B cell (primary cell): ENCODE data around the gene EFCAB7. TPM values are rescaled to one million over a fixed set of nuclear protein-coding genes. Genes with fewer than 3 reads are reported as not detected.

Experiments used
- ATAC-seq: fragments of 200-7000 bp; cut with Tn5 transposase; one replicate; pipeline ENCODE4 v1.10.0; 2021; ENCODE audit warnings: low read depth, mild to moderate bottlenecking, moderate number of reproducible peaks, moderate library complexity
- CTCF ChIA-PET: fragments of 350-600 bp; sonication (Branson Sonifier 250); formaldehyde crosslinking; loops from one replicate; lab custom pipeline; 2021; ENCODE audit warnings: antibody characterized with exemption, inconsistent platforms; lab: Charles Lee
- POLR2A ChIA-PET: fragments of 350-600 bp; sonication (Branson Sonifier 250); formaldehyde crosslinking; loops from one replicate; lab custom pipeline; 2021; ENCODE audit warnings: antibody characterized with exemption; lab: Charles Lee
- DNase-seq: peaks from one replicate; pipeline ENCODE4 v3.0.0; 2013
- H2AFZ ChIP-seq: 2 replicates; pipeline ENCODE4 v1.6.1; 2012; ENCODE audit warnings: mild to moderate bottlenecking, low read depth, low read length; ENCODE audit not compliant: insufficient read depth, poor library complexity, severe bottlenecking
- H3K27ac ChIP-seq, 2 donors: 1 replicate in 1 of 2; 2 replicates in 1 of 2; pipeline ENCODE4 v1.5.1; 2012 to 2013; ENCODE audit warnings: low read length in 2 of 2, mild to moderate bottlenecking in 2 of 2, moderate library complexity in 1 of 2
- H3K27me3 ChIP-seq, 4 experiments: fragments of 200-600 bp in 1 of 4; sonication (generic) in 1 of 4; replicated peaks in 1 of 4; 1 replicate in 2 of 4; 2 replicates in 2 of 4; pipeline versions ENCODE4 v1.6.1 to v1.7.0; 2013 to 2016; ENCODE audit warnings: low read length in 3 of 4, mild to moderate bottlenecking in 2 of 4, mixed read lengths in 1 of 4, moderate library complexity in 1 of 4; ENCODE audit not compliant: insufficient read depth in 4 of 4, control insufficient read depth in 3 of 4; ENCODE audit errors: control extremely low read depth in 1 of 4
- H3K36me3 ChIP-seq, 2 experiments: replicated peaks in 1 of 2; 1 replicate in 1 of 2; 2 replicates in 1 of 2; pipeline versions ENCODE4 v1.6.1 to v1.7.1; 2013; ENCODE audit warnings: low read length in 1 of 2; ENCODE audit not compliant: insufficient read depth in 2 of 2, control insufficient read depth in 1 of 2; ENCODE audit errors: control extremely low read depth in 1 of 2, extremely low read depth in 1 of 2
- H3K4me1 ChIP-seq, 2 donors: fragments of 200-600 bp in 1 of 2; sonication (generic) in 1 of 2; 1 replicate in 1 of 2; 2 replicates in 1 of 2; pipeline versions ENCODE4 v1.5.1 to v1.6.1; 2013 to 2017; ENCODE audit warnings: low read length in 2 of 2; ENCODE audit not compliant: control insufficient read depth in 2 of 2, insufficient read depth in 2 of 2
- H3K4me2 ChIP-seq: replicated peaks from 2 replicates; pipeline ENCODE3; 2012; ENCODE audit warnings: mild to moderate bottlenecking, low read depth, low read length; ENCODE audit not compliant: poor library complexity, severe bottlenecking
- H3K4me3 ChIP-seq, 5 experiments: fragments of 200-600 bp in 1 of 5; sonication (generic) in 1 of 5; 1 replicate in 3 of 5; 2 replicates in 2 of 5; pipeline versions ENCODE4 v1.5.1 to v1.7.0; 2011 to 2016; ENCODE audit warnings: low read length in 4 of 5, mild to moderate bottlenecking in 4 of 5, low read depth in 2 of 5, control low read depth in 1 of 5, moderate library complexity in 1 of 5; ENCODE audit not compliant: insufficient read depth in 1 of 5; ENCODE audit errors: control extremely low read depth in 1 of 5, extremely low read depth in 1 of 5
- H3K79me2 ChIP-seq: fragments of 200-600 bp; sonication (generic); one replicate; pipeline ENCODE4 v1.6.0; 2016; ENCODE audit warnings: low read length; ENCODE audit not compliant: control insufficient read depth, insufficient read depth
- H3K9ac ChIP-seq: fragments of 200-600 bp; sonication (generic); 2 replicates; pipeline ENCODE4 v1.6.1; 2017; ENCODE audit warnings: mild to moderate bottlenecking, low read length, moderate library complexity
- H3K9me3 ChIP-seq, 3 donors: one replicate each; pipeline versions ENCODE4 v1.6.1 to v1.7.1; 2013; ENCODE audit warnings: low read length in 2 of 3; ENCODE audit not compliant: control insufficient read depth in 2 of 3, insufficient read depth in 1 of 3; ENCODE audit errors: control extremely low read depth in 1 of 3
- H4K20me1 ChIP-seq: 2 replicates; pipeline ENCODE4 v1.6.0; 2012; ENCODE audit warnings: mild to moderate bottlenecking, low read length; ENCODE audit not compliant: insufficient read depth, control insufficient read depth, poor library complexity, severe bottlenecking
- H3K27ac Mint-ChIP-seq: one replicate; pipeline ENCODE4 v1.8.0; 2021; ENCODE audit warnings: mixed read lengths
- H3K27me3 Mint-ChIP-seq: one replicate; pipeline ENCODE4 v1.8.0; 2021; ENCODE audit warnings: mixed read lengths
- H3K4me1 Mint-ChIP-seq: one replicate; pipeline ENCODE4 v1.8.0; 2021; ENCODE audit warnings: mixed read lengths
- H3K4me3 Mint-ChIP-seq: one replicate; pipeline ENCODE4 v1.8.0; 2021; ENCODE audit warnings: mixed read lengths
- H3K9me3 Mint-ChIP-seq: one replicate; pipeline ENCODE4 v1.8.0; 2022; ENCODE audit warnings: mixed read lengths; ENCODE audit not compliant: insufficient read depth
- CTCF ChIP-seq: fragments of 200-600 bp; IDR thresholded peaks from one replicate; pipeline ENCODE4 v1.8.0; 2022; ENCODE audit warnings: antibody characterized with exemption, mild to moderate bottlenecking
- EZH2 ChIP-seq: IDR thresholded peaks from 2 replicates; pipeline ENCODE4 v1.6.1; 2012; ENCODE audit warnings: borderline replicate concordance, low read depth, mild to moderate bottlenecking, moderate library complexity, low read length; ENCODE audit not compliant: insufficient read depth, poor library complexity, severe bottlenecking
- WGBS: methylation state at CpG from one replicate; pipeline ENCODE4 v1.1.5; 2013; ENCODE audit warnings: missing lambda C conversion rate; ENCODE audit not compliant: insufficient coverage; 5-methylcytosine and 5-hydroxymethylcytosine counted together
- intact Hi-C: fragments of 100-400 bp; cut with micrococcal nuclease; formaldehyde crosslinking; loops from one replicate; pipeline ENCODE4 v1.10.0; 2022
- polyA plus RNA-seq: library from polyadenylated mRNA; depleted of rRNA; stranded (reverse); fragments of >200 nt; gene quantifications from 2 replicates; pipeline ENCODE4 v1.2.3, GENCODE V29; 2012
- total RNA-seq, 2 donors: library from RNA; stranded (reverse); fragments of 120-200 nt in 1 of 2; gene quantifications; 1 replicate in 1 of 2; 2 replicates in 1 of 2; pipeline versions ENCODE4 v1.2.3 to v1.2.4, GENCODE V29; 2013 to 2022

EFCAB7 gene
- total and polyA plus RNA-seq, 2 donors (not counting 1 experiment from before 2014, with no cell fraction given), result 3.6 to 11.2 TPM

GRCh38 chr1:63548303-63548702 lies 25.0 kb downstream of the EFCAB7 start:
- 80% methylated on average over 1 of the region's 2 CpGs for WGBS
- Histone ChIP-seq H3K27me3 (no peaks in the 10 kb centered on the region), H4K20me1 (no peaks in the 10 kb centered on the region), H3K79me2 (no peaks in the 10 kb centered on the region), H3K4me3 (no peak overlapping the region), H3K36me3 (no peaks in the 10 kb centered on the region), H3K4me1 (no peaks in the 10 kb centered on the region), H3K27ac (no peak overlapping the region), H3K9ac (no peak overlapping the region), H2AFZ (no peak overlapping the region), H3K9me3 (no peaks in the 10 kb centered on the region), H3K4me2 (no peak overlapping the region)
- Mint-ChIP-seq H3K27me3 (no peaks in the 10 kb centered on the region), H3K4me3 (no peak overlapping the region), H3K27ac (no peak overlapping the region), H3K4me1 (no peaks in the 10 kb centered on the region), H3K9me3 (no peaks in the 10 kb centered on the region)
- ATAC-seq (no peak), DNase-seq (no peak)
- TF ChIP-seq EZH2 (no peak), CTCF (no peak)
- POLR2A ChIA-PET, result no interaction called here
- intact Hi-C loops, result no loop called here
- CTCF ChIA-PET, result no interaction called here

GRCh38 chr1:63548877-63549276 lies 25.6 kb downstream of the EFCAB7 start:
- no peak overlapping the region for H2AFZ ChIP-seq
- no peak overlapping the region for H3K4me2 ChIP-seq
- ATAC-seq (no peak), DNase-seq (no peak)
- no peak overlapping the region for H3K9ac ChIP-seq
- H3K27ac ChIP-seq, result no peak overlapping the region
- H3K27ac Mint-ChIP-seq, result no peak overlapping the region
- no peaks in the 10 kb centered on the region for H4K20me1 ChIP-seq
- no peaks in the 10 kb centered on the region for H3K27me3 Mint-ChIP-seq
- ChIA-PET CTCF (no interaction called here), POLR2A (no interaction called here)
- H3K9me3 Mint-ChIP-seq, result no peaks in the 10 kb centered on the region
- no peaks in the 10 kb centered on the region for H3K9me3 ChIP-seq
- H3K36me3 ChIP-seq, result no peaks in the 10 kb centered on the region
- H3K27me3 ChIP-seq, result no peaks in the 10 kb centered on the region
- 94% methylated on average over 12 of the region's 13 CpGs for WGBS
- no peaks in the 10 kb centered on the region for H3K79me2 ChIP-seq
- no peak overlapping the region for H3K4me3 ChIP-seq
- no peak for TF ChIP-seq CTCF
- TF ChIP-seq EZH2, result no peak
- H3K4me1 Mint-ChIP-seq, result no peaks in the 10 kb centered on the region
- no peaks in the 10 kb centered on the region for H3K4me1 ChIP-seq
- intact Hi-C loops, result no loop called here
- no peak overlapping the region for H3K4me3 Mint-ChIP-seq
